ENCODE measurements around the gene RBM10. TPM values are rescaled to one million over a fixed set of nuclear protein-coding genes. Genes with fewer than 3 reads are reported as not detected.

Gene RBM10
- total and polyA plus RNA-seq, 2 of the 13 experiments (the other 11 are each of a cell fraction or from before 2014, with no cell fraction given) = 15.9 to 43.1 TPM

DNA sequence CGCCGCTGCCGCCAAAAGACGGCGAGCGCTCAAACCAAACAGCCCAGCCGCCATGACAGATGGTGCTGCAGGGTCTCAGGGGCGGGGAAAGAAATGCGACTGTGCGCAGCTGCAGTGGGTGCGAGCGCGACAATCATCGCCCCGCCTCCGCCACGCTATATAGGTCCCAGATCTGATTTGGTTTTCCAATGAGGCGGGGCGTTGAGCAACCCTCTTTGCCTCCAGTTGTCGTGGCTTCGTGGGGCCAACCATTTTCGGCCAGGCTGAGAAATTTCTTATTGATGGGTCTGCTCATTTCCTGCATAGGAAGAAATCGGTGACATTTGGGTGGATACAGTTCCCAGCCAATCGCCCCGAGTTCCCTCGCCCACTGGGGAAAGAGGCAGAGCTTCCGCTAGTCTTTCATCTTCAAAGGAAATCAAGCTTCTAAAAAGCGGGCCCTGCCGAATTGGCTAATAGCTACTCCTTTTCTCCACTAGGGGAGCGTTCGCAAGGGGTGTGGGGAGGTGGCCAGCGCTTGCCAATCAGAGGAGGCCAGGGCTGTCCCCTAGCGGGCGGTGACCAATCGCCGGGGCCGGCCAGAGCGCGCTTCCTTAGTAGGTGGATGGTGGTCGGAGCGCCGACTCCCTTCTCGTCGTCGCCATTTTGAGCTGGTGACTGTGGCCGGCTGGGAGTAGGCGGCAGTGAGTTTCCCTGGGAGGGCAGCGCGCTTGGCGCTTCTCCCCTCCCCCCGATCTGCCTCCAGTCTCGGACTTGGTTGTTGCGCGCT is at the start of gene RBM10, which contains the start of gene NDUFB11 (continued):
- no peak for TF ChIP-seq ZNF292 (CRISPR knock-in tag; IDR thresholded peaks at IDR 0.05; ENCODE audit: borderline replicate concordance, low read depth)
- TF ChIP-seq SRSF9 (IDR thresholded peaks at IDR 0.05; ENCODE audit: borderline replicate concordance, insufficient read depth, low read depth, low read length, poor library complexity, severe bottlenecking) = no peak
- TF ChIP-seq, protein P1, sequence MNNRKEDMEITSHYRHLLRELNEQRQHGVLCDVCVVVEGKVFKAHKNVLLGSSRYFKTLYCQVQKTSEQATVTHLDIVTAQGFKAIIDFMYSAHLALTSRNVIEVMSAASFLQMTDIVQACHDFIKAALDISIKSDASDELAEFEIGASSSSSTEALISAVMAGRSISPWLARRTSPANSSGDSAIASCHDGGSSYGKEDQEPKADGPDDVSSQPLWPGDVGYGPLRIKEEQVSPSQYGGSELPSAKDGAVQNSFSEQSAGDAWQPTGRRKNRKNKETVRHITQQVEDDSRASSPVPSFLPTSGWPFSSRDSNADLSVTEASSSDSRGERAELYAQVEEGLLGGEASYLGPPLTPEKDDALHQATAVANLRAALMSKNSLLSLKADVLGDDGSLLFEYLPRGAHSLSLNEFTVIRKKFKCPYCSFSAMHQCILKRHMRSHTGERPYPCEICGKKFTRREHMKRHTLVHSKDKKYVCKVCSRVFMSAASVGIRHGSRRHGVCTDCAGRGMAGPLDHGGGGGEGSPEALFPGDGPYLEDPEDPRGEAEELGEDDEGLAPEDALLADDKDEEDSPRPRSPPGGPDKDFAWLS (CRISPR knock-in tag; IDR thresholded peaks at IDR 0.05; ENCODE audit: borderline replicate concordance) = no peak
- TF ChIP-seq MLLT10 (CRISPR knock-in tag; IDR thresholded peaks at IDR 0.05) = no peak
- no peak for TF ChIP-seq ZIK1 (CRISPR knock-in tag; IDR thresholded peaks at IDR 0.05; ENCODE audit: borderline replicate concordance, low read depth)
- peak; percentile 52; the same call in 1 of the 2 replicates for TF ChIP-seq DR1 (CRISPR knock-in tag; IDR thresholded peaks at IDR 0.05)
- peak; percentile 52 for TF ChIP-seq SALL1 (CRISPR knock-in tag; IDR thresholded peaks at IDR 0.05)
- no peak for TF ChIP-seq ZNF570 (CRISPR knock-in tag; IDR thresholded peaks at IDR 0.05; ENCODE audit: borderline replicate concordance)
- no peak for TF ChIP-seq ZSCAN31 (CRISPR knock-in tag; IDR thresholded peaks at IDR 0.05; ENCODE audit: low read depth)
- TF ChIP-seq RARA (CRISPR knock-in tag; IDR thresholded peaks at IDR 0.05) = no peak
- TF ChIP-seq ARID3A (IDR thresholded peaks at IDR 0.05; ENCODE audit: low read depth, low read length) = peak; percentile 20; the same call in 1 of the 2 replicates
- no peak for TF ChIP-seq TP53 (CRISPR knock-in tag; conservative IDR thresholded peaks at IDR 0.05)
- TF ChIP-seq ZFX (CRISPR knock-in tag; IDR thresholded peaks at IDR 0.05; ENCODE audit: low read depth) = peak; percentile 65
- TF ChIP-seq, protein P2, sequence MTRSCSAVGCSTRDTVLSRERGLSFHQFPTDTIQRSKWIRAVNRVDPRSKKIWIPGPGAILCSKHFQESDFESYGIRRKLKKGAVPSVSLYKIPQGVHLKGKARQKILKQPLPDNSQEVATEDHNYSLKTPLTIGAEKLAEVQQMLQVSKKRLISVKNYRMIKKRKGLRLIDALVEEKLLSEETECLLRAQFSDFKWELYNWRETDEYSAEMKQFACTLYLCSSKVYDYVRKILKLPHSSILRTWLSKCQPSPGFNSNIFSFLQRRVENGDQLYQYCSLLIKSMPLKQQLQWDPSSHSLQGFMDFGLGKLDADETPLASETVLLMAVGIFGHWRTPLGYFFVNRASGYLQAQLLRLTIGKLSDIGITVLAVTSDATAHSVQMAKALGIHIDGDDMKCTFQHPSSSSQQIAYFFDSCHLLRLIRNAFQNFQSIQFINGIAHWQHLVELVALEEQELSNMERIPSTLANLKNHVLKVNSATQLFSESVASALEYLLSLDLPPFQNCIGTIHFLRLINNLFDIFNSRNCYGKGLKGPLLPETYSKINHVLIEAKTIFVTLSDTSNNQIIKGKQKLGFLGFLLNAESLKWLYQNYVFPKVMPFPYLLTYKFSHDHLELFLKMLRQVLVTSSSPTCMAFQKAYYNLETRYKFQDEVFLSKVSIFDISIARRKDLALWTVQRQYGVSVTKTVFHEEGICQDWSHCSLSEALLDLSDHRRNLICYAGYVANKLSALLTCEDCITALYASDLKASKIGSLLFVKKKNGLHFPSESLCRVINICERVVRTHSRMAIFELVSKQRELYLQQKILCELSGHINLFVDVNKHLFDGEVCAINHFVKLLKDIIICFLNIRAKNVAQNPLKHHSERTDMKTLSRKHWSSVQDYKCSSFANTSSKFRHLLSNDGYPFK (CRISPR knock-in tag; IDR thresholded peaks at IDR 0.05; ENCODE audit: borderline replicate concordance) = peak; percentile 95
- no peak for TF ChIP-seq RAD21 (CRISPR knock-in tag; IDR thresholded peaks at IDR 0.05)
- no peak for TF ChIP-seq ZBTB1 (CRISPR knock-in tag; IDR thresholded peaks at IDR 0.05; ENCODE audit: borderline replicate concordance)
- no peak for TF ChIP-seq FOXM1 (CRISPR knock-in tag; IDR thresholded peaks at IDR 0.05)

All from HepG2 (cell line).